GM21529 (cell line): Measurements from ENCODE around the gene HDGFL2.
A peak's percentile ranks its signal among the peaks of the same experiment; 100 is the strongest.

Source experiments
- ATAC-seq: cut with Tn5 transposase; IDR thresholded peaks from one replicate; pipeline ENCODE4 v1.9.1; 2021; ENCODE audit not compliant: unreplicated experiment

Gene HDGFL2

DNA sequence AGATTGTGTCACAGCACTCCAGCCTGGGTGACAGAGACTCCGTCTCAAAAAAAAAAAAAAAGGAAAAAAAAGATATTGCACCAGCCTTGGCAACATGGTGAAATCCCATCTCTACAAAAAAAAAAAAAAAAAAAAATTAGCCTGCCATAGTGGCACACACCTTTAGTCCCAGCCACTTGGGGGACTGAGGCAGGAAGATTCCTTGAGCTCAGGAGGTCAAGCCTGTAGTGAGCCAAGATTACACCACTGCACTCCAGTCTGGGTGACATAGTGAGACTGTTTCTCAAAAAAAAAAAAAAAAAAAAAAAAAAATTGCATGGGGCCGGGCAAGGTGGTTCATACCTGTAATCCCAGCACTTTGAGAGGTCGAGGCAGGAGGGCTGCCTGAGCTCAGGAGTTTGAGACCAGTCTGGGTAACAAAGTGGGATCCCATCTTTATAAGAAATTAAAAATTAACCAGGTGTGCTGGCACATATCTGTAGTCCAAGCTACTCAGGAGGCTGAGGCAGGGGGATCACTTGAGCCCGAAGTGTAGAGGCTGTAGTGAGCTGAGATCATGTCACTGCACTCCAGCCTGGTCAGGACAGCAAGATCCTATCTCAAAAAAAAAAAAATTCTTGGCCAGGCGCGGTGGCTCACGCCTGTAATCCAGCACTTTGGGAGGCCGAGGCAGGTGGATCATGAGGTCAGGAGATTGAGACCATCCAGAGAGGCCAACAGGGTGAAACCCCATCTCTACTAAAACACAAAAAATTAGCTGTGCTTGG is 7.1 kb upstream of the HDGFL2 start:
- ATAC-seq, result no peak

DNA sequence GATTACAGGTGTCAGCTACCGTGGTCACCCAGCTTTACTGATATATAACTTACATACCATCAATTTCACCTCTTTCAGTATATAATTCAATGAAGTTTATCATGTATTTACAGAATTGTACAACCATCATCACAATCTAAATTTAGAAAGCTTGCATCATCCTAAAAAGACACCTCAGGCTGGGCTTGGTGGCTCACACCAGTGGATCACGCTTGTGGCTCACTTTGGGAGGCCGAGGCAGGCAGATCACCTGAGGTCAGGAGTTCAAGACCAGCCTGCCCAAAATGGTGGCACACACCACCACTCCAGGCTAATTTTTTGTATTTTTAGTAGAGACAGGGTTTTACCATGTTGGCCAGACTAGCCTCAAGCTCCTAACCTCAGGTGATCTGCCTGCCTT is 4.3 kb upstream of the HDGFL2 start:
- ATAC-seq, result no peak

DNA sequence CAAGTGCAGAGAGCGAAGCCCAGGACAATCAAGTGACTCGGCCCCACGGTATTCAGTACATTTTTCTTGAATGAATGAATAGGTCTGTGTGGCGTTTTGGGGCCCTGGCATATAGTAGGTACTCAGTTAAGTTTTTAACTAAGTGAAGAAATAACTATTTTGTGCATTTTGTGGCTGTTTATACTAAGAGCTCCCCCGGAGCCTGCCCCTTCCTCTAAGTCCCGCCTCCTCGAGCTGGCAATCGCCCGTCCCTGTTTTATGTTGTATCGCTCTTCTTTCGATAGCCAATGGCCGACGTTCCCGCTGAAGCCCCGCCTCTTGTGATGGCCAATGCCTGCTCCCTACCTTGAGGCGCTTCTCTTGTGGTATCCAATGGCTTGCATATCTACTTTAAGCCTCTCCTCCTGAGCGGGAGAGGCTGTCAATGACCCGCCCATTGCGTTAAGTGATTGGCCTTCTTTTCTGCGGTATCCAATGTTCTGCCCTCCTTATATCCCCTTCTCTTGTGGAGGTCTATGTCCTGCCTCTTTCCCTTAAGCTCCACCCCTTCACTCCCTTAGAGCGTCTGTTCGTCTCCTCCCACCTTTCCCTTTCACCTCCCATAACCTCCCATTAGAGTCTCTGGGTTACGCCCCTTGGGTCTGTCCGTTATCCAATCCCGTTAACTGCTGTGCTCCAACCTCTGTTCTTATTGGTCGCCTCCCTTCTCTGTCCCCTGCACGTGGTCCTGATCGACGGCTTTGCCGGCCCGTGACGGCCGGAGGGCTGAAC is 509 bp upstream of the HDGFL2 start:
- ATAC-seq, result peak; percentile 84

DNA sequence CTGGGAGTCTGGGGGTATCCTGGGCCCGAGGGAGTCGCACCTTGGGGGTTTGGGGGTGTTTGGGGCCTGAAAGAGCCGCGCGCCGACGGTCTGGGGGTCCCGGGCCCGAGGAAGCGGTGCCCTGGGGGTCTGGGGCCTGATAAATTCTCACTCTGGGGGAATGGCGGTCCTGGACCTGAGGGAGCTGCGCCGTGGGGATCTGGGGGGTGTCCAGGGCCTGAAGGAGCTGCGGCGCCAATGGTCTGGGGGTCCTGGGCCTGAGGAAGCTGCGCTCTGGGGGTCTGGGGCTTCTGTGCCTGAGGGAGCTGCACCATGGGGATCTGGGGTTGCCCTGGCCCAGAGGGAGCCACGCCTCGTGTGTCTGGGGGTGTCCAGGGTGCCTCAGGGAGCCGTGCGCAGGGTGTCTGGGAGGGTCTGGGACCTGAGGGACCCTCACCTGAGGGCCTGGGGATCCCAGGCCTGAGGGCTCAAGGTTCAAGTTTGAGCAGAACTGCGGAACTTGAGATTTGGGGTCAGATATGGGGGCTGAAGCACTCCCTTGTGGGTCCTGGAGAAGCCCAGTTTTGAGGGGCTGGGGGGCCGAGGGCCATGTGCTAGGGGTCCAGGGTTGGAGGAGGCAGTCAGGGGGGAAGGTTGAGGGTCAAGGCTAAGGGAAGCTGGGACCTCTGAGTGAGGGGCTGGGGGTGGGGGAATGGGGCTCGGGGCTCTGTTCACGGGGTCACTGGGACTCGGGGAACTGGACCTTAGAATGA is 1.1 kb downstream of the HDGFL2 start:
- no peak for ATAC-seq

DNA sequence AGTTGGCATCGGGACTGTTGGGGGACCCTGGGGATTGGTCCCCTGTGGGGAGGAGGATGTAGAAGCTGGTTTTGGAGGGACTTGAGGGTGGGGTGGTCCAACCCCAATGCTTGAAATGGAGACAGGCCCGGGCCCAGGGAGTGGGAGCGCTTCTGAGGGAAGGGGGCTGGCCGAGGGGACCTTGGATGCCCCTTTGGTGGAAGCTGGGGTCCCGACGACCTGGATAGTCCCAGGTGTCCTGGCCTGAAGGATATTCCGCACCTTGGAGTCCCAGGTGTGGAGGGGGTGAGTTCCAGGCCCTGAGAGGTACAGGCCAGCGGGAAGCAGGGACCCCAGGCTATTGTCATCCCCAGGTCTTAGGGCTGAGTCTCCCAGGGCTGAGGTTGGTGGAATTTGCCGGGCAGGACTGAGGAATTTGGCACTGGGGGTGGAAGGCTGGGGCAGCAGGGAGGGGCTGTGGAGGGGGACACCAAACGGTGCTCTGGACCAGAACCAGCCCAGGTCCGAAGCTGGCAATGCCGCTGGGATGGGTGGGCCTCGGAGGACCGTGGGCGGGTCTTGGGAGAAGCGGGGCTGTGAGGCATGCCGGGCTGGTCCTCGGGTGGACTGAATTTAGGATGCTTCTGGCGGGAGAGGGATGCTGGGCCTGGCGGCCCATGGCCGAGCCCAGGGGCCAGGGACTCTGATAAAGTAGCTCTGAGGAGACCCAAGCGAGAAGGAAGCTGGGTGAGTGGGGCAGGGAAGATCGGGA is 1.8 kb downstream of the HDGFL2 start:
- ATAC-seq, result no peak

DNA sequence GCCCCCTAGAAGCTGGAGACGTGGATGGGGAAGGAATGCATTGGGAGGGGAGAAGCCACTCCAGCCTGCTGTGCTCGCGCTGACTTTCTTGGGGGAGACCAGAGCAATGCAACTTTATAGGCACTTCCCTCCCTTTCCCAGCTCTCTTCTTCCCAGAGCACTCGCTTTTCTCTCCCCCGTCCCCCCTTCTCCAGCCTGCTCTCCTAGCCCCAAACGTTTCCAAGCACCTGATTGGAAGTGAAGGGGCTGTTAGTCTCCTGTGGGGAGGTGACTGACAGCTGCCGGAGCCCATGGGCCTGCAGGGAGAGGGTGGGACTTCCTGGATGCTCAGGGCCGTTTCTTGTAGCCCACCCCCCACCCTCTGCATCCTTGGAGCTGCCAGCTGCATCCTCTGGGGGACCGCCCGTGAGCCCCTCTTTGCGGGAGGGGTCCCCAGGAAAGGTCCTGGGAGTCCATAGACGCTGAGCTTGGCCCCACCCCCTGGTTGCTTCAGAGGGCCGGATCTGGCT is 2.5 kb downstream of the HDGFL2 start:
- no peak for ATAC-seq

DNA sequence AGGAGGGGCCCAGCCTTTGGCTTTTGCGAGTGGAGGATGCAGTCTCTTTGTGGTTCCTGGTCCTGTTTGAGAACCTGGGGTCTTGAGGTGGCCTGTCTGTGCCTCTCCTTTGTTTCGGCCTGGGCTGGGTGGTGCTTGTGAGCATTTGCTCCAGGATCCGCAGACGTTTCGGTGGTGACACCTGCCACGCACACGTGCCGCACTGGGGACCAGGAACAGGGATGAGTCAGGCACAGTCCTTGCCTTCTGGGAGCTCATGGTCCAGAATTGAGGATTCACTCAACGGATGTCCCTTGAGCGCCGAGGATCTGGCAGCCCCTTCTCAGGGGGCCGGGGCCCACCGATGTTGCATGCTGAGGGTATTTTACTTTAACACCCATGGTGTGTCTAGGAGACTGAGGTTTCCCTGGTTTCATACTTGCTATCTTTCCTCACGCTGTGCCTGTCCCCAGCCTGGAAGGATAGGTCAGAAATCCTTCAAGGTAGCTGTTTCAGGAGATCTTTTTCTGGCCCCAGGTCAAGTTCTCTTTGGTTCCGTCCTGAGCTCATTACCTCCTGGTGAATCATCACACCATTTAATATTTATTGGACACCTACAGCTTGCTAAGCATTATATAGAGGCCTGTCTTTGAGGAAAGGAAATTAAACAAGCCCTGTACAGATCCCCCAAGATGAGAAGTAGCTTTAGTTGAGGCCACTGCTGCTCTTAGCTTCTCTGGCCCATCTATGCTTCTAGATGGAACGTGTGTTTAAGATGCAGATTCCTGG is 5.1 kb downstream of the HDGFL2 start:
- no peak for ATAC-seq

DNA sequence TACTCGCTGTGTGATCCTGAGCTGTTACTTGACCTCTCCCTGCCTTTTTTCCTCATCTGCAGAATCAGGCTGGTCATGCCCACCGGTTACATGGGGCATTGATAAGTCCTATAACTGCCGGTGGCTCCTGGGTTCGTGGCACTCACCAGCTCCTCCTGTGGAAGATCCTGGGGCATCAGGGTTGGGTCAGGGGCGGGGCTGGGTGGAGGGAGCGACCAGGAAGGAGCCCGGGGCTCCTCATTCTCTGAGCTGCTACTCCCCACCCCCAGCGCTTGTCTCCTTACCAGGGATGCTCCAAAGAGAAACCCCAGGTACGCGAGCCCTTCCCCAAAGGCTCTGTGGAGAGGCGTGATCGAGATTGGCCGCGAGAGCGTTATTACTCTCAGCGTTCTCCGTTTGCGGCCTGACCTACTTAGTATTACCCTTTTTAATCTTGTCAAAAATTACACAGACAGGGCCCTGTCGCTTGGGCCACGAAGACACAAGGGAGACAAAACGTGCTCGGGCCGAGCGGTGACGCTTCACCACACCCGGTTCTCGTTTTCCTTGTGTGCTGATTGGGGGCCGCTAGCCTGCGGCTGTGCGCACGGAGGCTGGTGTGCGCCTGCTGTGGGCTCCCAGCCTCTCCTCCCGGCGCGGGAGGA is 10.7 kb downstream of the HDGFL2 start:
- ATAC-seq, result no peak

DNA sequence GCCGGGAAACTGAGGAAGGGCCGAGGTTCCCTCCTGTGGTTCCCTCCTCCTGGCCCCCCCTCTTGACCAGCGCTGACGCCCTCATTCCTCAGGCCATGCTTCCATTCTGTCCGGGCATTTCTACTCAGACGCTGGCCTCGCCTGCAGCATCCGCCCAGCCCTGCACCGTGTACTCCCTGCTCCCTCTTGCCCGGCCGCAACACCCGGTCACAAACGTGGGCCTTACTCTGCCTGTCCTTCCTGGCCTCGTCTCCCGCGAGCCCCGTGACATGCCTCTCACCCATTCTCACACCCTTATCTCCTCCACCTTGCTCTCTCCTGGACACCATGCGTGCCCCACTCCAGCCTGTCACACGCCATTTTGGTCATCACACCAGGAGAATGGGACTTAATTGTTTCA is 11.3 kb downstream of the HDGFL2 start:
- ATAC-seq, result no peak

DNA sequence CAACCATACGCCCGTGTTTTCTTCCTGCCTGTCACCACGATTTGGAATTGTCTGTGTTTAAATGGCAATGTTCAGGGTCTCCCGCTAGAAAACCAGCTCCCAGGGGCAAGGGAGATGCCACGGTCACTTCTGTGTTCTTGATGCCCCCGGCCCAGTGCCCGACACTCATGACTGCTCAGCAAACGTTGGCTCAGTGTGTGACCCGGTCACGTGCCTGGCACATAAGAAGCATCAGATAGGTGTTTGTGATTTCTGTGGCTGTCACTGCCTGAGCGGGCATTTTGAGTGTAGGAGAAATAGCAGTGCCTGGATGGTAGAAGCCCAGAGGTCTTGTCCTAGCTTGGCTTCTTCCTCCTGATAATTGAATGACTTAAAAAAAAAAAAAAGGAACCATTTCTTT is 15.5 kb downstream of the HDGFL2 start:
- no peak for ATAC-seq

DNA sequence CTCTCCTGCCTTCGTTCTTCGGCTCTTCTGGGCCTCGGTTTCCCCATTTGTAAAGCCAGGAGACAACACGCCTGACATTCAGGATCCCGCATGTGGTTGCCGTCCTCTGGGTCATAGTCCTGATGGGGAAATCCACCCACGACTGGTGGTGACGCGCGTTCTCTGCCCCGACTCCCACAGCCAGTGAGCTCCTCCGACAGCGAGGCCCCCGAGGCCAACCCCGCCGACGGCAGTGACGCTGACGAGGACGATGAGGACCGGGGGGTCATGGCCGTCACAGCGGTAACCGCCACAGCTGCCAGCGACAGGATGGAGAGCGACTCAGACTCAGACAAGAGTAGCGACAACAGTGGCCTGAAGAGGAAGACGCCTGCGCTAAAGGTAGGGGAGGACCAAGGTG is 16.4 kb downstream of the HDGFL2 start:
- no peak for ATAC-seq

DNA sequence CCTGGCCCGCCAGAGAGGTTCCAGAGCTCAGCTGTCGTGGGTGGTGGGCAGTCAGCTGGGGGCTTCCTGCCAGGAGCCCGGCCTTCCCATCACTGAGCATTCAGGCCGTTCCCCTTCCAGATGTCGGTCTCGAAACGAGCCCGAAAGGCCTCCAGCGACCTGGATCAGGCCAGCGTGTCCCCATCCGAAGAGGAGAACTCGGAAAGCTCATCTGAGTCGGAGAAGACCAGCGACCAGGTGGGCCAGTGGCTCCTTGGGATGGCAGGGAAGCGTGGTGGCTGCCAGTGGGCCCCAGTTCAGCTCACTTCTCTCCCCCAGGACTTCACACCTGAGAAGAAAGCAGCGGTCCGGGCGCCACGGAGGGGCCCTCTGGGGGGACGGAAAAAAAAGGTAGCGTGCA is 19.3 kb downstream of the HDGFL2 start:
- ATAC-seq, result no peak

DNA sequence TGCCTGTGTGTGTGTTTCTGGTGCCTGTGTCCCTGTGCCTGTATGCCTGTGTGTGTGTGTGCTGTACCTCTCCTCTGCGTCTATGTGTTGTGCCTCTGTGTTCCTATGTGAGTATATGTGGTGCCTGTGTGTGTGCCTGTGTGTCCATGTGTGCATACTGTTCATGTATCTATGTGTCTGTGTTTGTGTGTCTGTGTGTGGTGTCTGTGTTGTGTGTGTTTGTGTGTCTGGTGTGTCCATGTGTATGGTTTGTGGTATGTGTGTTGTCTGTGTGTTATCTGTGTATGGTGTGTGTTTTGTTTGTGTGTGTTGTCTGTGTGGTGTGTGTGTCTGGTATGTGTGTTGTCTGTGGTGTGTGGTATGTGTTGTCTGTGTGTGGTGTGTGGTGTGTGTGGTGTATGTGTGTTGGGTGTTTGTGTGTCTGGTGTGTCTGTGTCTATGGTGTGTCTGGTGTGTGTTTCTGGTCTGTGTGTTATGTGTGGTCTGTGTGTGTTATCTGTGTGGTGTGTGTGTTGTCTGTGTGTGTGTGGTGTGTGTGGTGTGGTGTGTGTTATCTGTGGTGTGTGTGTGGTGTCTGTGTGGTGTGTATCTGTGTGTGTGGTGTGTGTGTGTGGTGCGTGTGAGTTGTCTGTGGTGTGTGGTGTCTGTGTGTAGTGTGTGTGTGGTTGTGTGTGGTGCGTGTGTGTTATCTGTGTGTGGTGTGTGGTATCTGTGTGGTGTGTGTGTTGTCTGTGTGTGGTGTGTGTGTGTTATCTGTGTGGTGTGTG is 20.4 kb downstream of the HDGFL2 start:
- no peak for ATAC-seq

DNA sequence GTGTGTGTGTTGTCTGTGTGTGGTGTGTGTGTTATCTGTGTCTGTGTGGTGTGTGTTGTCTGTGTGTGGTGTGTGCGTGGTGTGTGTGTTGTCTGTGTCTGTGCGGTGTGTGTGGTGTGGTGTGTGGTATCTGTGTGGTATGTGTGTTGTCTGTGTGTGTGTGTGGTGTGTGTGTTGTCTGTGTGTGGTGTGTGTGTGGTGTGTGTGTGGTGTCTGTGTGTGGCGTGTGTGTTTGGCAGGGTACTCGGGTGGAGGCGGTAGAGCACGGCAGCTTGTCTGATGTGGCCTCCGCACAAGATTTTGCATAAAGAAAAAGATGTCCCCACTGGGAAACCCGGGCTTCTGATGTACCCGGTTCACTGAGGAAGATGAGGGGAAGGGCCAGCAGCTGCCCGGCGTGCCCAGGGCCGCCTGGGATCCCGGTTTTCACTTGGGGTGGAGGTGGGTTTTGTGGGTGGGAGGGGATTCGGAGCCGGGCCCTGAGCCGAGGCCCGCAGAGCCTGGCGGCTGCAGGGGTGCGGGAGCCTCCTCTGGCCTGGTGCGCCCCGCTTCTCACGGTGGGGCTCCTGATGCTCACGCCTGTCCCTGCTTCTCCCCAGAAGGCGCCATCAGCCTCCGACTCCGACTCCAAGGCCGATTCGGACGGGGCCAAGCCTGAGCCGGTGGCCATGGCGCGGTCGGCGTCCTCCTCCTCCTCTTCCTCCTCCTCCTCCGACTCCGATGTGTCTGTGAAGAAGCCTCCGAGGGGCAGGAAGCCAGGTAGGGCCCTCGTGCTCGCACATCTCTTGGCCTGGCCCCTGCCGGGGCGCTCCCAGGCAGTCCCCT is 21.2 kb downstream of the HDGFL2 start:
- no peak for ATAC-seq

DNA sequence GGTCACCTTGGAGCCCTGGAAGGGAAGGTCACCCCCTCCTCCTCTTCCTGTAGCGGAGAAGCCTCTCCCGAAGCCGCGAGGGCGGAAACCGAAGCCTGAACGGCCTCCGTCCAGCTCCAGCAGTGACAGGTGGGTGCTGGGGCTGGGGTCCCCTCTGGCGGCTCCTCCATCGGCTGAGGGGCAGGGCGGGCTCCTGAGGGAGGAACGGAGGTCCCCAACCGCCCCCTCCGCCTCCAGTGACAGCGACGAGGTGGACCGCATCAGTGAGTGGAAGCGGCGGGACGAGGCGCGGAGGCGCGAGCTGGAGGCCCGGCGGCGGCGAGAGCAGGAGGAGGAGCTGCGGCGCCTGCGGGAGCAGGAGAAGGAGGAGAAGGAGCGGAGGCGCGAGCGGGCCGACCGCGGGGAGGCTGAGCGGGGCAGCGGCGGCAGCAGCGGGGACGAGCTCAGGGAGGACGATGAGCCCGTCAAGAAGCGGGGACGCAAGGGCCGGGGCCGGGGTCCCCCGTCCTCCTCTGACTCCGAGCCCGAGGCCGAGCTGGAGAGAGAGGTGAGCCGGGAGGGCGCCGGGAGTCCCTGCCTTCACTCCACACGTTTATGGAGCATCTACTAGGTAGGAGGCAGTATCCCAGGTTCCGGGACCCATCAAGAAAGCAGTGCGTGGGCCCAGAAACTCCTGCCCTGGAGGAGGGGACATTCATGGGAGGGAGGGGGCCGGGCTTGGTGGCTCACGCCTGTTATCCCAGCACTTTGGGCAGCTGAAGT is 22.0 kb downstream of the HDGFL2 start:
- ATAC-seq, result no peak

DNA sequence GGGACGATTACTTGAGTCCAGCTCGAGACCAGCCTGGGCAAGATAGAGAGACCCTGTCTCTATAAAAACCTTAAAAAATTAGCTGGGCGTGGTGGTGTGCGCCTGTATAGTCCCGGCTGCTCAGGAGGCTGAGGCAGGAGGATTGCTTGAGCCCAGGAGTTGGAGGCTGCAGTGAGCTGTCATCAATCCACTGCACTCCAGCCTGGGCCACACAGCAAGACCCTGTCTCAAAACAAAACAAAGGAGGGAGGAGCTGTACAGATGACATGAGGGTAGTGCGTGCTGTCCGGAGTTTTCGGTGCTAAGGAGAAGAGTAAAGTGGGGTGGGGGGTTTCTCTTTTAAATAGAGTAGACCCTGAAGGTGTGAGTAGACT is 22.6 kb downstream of the HDGFL2 start:
- no peak for ATAC-seq

DNA sequence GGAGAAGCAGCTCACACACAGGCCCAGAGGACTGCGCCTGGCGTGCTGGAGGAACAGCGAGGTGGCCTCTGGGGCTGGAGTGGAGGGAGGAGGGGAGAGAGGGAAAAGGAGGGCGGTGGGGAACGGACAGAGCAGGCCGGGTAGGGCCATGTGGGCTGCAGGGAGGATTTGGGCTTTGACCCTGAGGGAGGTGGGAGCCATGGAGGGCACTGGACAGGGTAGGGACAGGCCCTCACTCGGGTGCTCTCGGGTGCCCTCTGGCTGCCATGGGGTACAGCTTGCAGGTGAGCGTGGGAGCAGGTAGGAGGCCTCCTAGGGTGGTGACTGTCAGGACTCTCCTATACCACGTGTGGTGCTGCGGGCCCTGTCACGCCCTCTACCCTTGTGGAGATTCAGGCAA is 23.4 kb downstream of the HDGFL2 start:
- ATAC-seq, result no peak
